GM19328 (cell line): Measurements from ENCODE around the gene SERPING1.
"Not testable (repeated sequence)": the region's sequence is repeated elsewhere in the genome, so short reads cannot be mapped to it uniquely, and the experiment has no call there.

ENCODE experiments used
- ATAC-seq: cut with Tn5 transposase; IDR thresholded peaks from one replicate; pipeline ENCODE4 v1.9.1; 2021; ENCODE audit warnings: mild to moderate bottlenecking, moderate library complexity; ENCODE audit not compliant: unreplicated experiment

The SERPING1 gene

DNA sequence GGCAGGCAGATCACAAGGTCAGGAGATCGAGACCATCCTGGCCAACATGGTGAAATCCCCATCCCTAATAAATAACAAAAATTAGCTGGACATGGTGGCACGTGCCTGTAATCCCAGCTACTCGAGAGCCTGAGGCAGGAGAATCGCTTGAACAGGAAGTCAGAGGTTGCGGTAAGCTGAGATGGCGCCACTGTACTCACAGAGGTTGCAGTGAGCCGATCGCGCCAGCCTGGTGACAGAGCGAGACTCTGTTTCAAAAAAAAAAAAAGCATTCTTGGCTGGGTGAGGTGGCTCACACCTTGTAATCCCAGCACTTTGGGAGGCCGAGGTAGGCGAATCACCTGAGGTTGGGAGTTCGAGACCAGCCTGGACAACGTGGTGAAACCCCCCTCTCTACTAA is 54.7 kb downstream of the SERPING1 start:
- not testable (repeated sequence) for ATAC-seq

GRCh38 chr11:57652662-57653061 is 55.2 kb downstream of the SERPING1 start:
- no peak for ATAC-seq

GRCh38 chr11:57653163-57653562 is 55.7 kb downstream of the SERPING1 start:
- ATAC-seq: no peak

DNA sequence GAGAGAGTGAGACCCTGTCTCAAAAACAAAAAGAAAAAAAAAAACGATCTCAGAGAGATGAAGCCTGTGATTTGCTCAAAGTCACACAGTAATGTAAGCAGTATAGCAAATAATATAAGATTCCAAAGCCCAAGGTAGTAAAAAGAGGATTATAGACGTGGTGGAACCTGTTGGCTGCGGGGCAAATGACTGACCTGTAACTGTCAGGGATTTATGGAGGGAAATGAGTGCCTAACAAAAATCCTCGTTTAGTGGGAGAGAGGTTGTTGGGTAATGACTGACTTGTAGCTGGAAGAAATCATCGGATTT is 59.4 kb downstream of the SERPING1 start:
- ATAC-seq: no peak

DNA sequence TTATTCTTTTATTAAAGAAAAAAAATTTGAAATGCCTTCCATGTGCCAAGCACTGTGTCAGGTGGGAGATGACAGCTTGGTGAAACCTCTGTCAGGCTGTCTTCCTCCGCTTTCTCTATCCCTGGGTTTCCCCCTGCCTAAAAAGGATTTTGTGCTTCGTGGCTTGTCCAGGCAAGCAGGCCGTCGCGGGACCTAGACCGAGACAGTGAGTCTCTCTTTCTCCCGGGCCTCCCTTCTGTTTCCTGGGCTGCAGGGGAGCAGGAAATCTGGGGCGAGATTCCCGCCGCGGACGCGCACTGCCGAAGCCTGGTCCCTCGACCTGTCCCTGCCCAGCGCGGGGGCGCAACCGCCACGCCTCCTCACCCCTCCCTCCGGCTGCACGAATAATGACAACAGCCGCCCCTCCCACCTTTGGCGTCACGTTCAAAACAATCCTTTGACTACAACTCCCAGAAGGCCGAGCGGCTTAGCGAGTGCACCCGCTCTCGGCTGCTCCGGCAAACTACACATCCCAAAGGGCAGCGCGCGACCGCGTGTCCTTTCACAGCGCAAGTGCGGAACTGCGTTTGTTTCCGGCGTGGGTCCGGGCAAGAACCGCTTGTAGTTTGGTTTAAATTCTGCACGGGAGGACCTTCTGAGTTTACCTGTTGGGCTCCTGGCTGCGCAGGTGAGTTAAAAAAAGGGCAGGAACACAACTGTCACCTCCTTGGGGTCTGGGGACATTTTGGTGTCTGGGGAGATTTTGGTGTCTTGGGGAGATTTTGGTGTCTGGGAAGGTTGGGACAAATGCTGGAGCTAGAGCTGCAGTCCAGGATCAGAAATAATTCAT is 59.9 kb downstream of the SERPING1 start, which contains the start of gene CLP1:
Gene CLP1, plus strand, starts transcription at position 569 of the 829 bp plus-strand sequence. CDS start 1,715 bp downstream, outside the sequence.
- peak; percentile 99 for ATAC-seq

DNA sequence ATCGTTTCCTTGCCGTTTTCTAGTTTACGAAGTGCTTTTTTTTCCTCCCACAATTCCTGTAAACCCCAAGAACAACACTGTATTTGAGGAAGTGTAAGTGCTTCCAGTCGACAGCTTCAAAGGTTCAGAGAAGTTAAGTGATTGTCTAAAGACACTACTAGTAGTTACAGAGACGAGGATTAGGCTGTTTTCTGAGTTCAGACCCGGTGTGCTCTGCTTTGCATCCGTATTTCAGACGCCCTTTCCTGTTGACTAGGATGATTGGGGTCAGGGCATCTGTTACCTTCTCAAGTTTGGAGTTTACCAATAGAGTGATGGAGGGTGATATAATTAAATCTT is 60.5 kb downstream of the SERPING1 start:
- ATAC-seq: no peak

GRCh38 chr11:57659669-57660068 is 62.2 kb downstream of the SERPING1 start:
- ATAC-seq: no peak

GRCh38 chr11:57662893-57663292 is 65.4 kb downstream of the SERPING1 start:
- no peak for ATAC-seq

DNA sequence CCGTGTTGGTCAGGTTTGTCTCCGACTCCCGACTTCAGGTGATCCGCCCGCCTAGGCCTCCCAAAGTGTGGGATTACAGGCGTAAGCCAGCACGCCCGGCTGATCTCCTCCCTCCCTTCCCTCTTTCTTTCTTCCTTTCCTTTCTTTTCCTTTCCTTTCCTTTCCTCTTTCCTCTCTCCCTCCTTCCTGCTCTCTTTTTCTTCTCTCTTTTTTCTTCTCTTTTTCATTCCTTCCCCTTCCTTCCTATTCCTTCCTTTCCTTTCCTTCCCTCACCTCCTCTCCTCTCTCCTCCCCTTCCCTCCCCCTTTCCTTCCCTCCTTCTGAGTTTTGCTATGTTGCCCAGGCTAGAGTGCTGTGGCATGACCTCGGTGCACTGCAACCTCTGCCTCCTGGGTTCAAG is 66.5 kb downstream of the SERPING1 start:
- no peak for ATAC-seq
